ENCODE data around the gene ACACB.

DNA sequence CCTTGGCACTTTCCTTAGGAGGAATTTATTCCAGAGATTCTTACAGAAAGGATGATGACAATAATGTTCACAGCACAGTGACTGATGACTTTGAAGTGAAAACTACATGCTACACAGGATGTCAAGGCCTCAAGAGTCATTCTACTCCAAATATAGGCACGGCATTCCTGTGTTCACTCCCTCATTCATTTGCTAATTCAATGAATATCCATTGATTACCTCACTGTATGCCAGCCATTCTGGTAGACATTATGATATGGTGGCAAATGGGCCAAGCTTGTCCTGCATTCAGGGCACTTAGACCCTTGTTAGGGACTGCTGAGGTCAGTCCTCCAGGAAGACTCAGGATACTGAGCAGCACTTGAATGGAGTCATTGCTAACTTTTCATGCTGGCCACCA, 144.7 kb downstream of the ACACB start:
- TF ChIP-seq, protein P1, sequence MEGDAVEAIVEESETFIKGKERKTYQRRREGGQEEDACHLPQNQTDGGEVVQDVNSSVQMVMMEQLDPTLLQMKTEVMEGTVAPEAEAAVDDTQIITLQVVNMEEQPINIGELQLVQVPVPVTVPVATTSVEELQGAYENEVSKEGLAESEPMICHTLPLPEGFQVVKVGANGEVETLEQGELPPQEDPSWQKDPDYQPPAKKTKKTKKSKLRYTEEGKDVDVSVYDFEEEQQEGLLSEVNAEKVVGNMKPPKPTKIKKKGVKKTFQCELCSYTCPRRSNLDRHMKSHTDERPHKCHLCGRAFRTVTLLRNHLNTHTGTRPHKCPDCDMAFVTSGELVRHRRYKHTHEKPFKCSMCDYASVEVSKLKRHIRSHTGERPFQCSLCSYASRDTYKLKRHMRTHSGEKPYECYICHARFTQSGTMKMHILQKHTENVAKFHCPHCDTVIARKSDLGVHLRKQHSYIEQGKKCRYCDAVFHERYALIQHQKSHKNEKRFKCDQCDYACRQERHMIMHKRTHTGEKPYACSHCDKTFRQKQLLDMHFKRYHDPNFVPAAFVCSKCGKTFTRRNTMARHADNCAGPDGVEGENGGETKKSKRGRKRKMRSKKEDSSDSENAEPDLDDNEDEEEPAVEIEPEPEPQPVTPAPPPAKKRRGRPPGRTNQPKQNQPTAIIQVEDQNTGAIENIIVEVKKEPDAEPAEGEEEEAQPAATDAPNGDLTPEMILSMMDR (IDR thresholded peaks at IDR 0.05) = no peak
- no peak for TF ChIP-seq POLR2A (IDR thresholded peaks at IDR 0.05)
